GM19438 (cell line): ENCODE measurements around the gene APBB1IP.
A peak's percentile ranks its signal among the peaks of the same experiment; 100 is the strongest.
"Not testable (repeated sequence)": the region's sequence is repeated elsewhere in the genome, so short reads cannot be mapped to it uniquely, and the experiment has no call there.

ENCODE experiments used
- ATAC-seq: cut with Tn5 transposase; IDR thresholded peaks from one replicate; pipeline ENCODE4 v1.9.1; 2021; ENCODE audit warnings: low read depth; ENCODE audit not compliant: unreplicated experiment

The APBB1IP gene

DNA sequence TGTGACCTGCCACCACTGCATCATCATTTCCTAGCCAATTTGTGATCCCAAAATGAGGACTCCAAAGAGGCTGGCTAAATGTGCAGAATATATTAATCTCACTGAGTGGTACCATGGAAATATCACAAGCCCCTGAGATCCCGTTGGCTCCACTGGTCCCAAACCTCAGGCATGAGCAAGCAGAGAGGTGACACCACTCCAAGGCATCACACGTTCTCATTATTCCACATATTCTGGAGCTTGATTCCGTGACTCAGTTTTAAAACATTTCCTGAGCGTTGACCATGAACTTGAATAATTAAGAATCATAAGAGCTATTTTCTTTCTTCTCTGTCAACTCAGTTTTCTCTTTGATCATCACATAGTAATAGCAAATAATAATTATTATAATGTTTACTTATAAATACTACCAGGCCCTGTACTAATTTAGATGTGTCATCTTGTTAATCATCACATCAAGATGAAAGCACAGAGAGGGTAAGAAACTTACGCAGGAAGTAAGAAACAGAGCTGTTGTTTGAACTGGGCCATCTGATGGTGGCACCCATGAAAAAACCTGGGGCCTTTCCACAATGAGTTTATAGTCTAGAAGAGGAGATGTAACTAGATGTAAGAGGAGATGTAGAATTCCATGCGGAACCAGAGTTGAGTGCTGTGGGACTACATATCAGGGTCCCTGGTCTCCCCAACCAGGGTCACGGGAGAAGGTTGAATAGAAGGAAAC lies 3.5 kb downstream of the APBB1IP start:
- no peak for ATAC-seq

DNA sequence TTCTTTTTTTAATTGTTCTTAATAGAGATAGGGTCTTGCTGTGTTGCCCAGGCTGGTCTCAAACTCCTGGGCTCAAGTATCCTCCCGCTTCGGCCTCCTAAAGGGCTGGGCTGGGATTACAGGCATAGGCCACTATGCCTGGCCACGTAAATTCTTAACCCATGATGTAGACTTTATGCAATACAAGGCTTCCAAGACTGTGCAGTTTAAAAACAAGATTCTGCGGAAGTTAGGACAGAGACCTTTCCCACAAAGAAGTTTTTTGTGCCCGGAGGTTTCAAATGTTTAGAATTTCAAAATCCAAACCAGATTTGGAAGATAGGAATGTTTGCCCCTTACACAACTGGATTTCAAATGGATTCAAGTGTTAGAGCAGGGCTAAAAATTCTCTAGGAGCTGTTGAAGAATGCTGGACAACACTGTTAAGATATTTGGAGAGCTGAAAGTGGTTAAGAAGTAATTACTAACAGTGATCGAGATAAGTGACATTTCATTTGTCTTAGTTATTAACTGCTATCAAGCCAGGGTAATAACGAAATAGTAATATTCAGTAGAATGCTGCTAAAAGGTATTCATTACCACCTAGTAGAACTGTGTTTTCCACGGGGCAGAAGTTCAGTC lies 7.4 kb downstream of the APBB1IP start:
- ATAC-seq = no peak

GRCh38 chr10:26446258-26446657 lies 8.1 kb downstream of the APBB1IP start:
- no peak for ATAC-seq

- ATAC-seq = peak; percentile 36
Measured at GRCh38 chr10:26448292-26448691, 10.2 kb downstream of the APBB1IP start.

- peak; percentile 88 for ATAC-seq
Measured at GRCh38 chr10:26448706-26449435, 10.7 kb downstream of the APBB1IP start.

DNA sequence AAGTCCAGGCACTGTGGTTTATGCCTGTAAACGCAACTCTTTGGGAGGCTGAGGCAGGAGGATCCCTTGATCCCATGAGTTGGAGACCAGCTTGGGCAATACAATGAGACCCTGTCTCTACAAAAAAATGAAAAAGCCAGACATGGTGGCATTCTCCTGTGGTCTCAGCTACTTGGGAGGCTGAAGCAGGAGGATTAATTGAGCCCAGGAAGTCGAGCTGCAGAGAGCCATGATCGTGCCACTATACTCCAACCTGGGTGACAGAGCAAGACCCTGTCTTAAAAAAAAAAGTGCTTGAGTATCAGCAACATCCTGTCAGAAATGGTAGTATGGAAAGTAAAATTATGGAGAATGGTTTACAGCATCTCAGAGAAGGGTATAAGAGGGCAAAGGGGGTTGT lies 11.6 kb downstream of the APBB1IP start:
- no peak for ATAC-seq

DNA sequence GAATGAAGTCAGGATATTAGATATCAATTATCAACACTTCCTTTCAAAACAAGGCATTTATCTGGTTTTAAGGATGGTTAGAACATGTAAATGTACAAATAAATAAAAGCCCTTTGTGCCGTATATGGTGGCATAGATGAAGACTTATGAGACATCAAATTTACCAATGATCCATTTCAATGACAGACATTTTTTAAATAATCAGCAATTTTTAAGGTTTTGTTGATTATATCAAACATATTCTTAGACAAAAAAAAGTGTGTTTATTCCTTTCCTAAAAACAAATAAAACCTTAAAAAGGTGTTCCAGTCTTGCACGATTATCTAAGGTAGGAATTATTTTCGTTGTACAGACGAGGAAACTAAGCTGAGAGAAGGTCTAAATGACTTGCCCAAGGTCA lies 13.8 kb downstream of the APBB1IP start:
- no peak for ATAC-seq

- no peak for ATAC-seq
Measured at GRCh38 chr10:26453850-26454249, 15.7 kb downstream of the APBB1IP start.

- no peak for ATAC-seq
Measured at GRCh38 chr10:26454891-26455290, 16.8 kb downstream of the APBB1IP start.

DNA sequence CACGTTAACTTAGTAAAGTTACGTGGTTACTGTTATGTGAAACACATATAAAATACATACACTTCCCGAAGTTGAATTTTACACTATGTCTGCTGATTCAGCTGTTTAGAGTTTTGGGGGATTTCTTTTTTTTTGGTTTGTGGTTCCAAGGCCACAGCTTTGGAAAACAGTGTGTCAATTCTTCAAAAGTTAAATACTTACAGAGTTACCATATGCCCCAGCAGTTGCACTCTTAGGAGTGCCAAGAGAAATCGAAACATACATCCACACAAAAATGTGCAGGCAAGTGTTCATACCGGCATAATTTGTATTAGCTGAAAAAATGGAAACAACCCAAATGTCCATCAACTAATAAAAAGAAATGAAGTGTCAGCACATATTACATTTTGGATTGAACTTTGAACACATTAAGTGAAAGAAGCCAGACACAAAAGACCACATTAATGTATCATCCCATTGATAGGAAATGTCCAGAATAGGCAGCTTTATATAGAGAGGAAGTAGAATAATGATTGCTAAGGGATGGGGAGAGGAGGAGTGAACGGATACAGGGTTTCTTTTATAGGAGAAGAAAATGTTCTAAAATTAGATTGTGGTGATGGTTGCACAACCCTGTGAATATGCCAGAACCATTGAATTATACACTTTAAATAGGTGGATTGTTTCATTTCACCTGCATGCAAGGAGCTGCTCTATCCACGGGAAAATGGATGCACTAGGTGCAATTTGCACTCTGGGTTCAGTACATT lies 17.6 kb downstream of the APBB1IP start:
- ATAC-seq = no peak

DNA sequence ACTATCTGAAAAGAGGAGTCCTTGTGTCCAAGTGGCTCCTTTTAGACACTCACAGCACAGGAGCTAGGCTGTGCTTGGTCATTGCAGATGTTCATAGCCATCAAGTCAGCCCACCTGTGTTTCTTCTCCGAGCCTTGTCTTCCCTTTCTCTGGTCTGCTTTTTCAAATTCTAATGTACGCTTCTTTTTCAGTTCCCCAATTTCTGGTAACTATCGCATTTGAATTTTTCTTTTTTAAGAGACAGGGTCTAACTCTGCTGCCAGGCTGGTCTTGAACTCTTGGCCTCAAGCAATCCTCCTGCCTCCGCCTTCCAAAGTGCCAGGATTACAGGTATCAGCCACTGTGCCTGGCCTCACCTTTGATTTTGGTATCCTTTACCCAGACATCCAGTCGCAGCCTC lies 18.9 kb downstream of the APBB1IP start:
- peak; percentile 92 for ATAC-seq

DNA sequence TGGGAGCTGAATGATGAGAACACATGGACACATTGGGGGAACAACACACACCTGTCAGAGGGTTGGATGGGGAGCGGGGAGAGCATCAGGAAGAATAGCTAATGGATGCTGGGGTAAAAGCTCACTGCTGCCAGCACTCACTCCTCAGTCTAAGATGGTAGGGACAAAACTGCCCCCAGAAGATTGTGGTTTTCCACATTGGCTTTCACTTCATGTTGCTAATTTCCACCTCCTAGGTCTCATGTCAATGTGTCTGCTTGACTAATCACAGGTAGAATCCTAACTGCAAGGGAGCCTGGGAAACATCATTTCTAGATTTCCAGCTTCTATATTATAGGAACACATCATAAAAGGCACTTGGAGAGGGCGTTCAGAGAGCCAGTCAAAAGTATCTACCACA lies 22.6 kb downstream of the APBB1IP start:
- ATAC-seq = no peak

DNA sequence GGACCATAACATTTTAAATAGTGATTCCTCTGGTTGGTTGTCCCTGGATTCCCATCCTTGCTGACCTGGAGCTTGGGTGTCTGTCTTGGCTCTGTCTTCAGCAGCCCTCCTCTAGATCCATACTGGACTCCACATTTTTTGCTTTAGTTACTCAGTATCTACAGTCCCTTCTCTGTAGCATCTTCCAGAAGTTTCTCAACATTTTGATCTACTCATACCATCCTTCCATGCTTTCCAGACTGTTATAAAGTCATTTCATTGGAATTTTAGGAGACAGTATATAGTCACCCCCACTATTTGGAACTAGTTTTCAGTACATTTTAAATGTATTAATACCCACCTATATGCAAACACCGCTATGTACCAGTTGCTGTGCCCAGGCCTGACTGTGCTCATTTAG lies 25.8 kb downstream of the APBB1IP start:
- ATAC-seq = no peak

DNA sequence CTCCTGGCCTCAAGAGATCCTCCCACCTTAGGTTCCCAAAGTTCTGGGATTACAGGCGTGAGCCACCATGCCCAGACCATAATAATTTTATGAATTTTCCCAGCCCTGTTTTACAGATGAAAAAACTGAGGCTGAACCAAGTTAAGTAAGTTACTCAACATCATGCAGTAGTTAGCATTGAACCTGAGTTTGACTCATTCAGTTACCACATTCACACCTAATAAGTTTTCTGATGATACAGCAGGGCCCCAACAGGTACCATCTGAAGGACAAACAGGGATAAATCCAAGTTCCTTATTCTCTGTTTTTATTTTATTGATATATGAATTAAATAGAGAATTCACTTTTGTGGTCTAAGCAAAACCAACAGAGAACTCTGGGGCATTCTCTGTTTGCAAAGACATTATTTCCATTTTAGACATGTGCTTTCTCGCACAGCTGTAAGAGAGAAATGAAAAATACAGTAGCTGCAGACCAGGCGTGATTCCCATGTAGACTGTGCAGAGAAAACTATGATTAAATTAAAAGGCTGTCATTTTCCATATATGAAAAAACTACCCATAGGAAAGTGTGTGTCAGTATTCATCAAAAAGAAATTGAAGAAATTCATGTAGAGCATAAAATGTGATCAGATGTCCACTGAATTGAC lies 26.6 kb downstream of the APBB1IP start:
- ATAC-seq = no peak

GRCh38 chr10:26466531-26466930 lies 28.4 kb downstream of the APBB1IP start:
- not testable (repeated sequence) for ATAC-seq

GRCh38 chr10:26467639-26468038 lies 29.5 kb downstream of the APBB1IP start:
- no peak for ATAC-seq

GRCh38 chr10:26468291-26468690 lies 30.1 kb downstream of the APBB1IP start:
- no peak for ATAC-seq

- ATAC-seq = peak; percentile 61
Measured at GRCh38 chr10:26468700-26469099, 30.6 kb downstream of the APBB1IP start.

- no peak for ATAC-seq
Measured at GRCh38 chr10:26472492-26472778, 34.3 kb downstream of the APBB1IP start.

- ATAC-seq = no peak
Measured at GRCh38 chr10:26474026-26474425, 35.9 kb downstream of the APBB1IP start.

- ATAC-seq = not testable (repeated sequence)
Measured at GRCh38 chr10:26474845-26475244, 36.7 kb downstream of the APBB1IP start.
